Head of caudate nucleus (tissue), 42 donors: ENCODE data around the gene KLHL5.
A peak's percentile ranks its signal among the peaks of the same experiment; 100 is the strongest.
"Not testable (repeated sequence)": the region's sequence is repeated elsewhere in the genome, so short reads cannot be mapped to it uniquely, and the experiment has no call there.

ENCODE experiments used
- DNase-seq, 42 donors: peaks; one replicate each; pipeline versions ENCODE4 v3.0.0 to v3.0.0-alpha.2; 2020 to 2021; ENCODE audit warnings: mixed read lengths in 7 of 42
- intact Hi-C: fragments of 100-400 bp; cut with DNase I; formaldehyde crosslinking; loops from one replicate; pipeline ENCODE4 v1.15.0; 2022

KLHL5 gene

GRCh38 chr4:39062094-39062769 is at the start of gene KLHL5:
TSS of gene KLHL5 (plus strand) at chr4:39062232. CDS start at chr4:39062653, 421 bp downstream.
- peak in 4 of 42 donors; percentile 24 to 40 (median 28) for DNase-seq

GRCh38 chr4:39014028-39014427 is 48.0 kb upstream of the KLHL5 start:
- intact Hi-C loops, result no loop called here
- no peak for DNase-seq

More at GRCh38 chr4:39062094-39062769, at the start of gene KLHL5:
- intact Hi-C loops, result no loop called here

GRCh38 chr4:39020130-39020529 is 41.9 kb upstream of the KLHL5 start:
- DNase-seq, result no peak
- intact Hi-C loops, result no loop called here

GRCh38 chr4:39021631-39022030 is 40.4 kb upstream of the KLHL5 start:
- intact Hi-C loops, result no loop called here
- no peak for DNase-seq

GRCh38 chr4:39022241-39022640 is 39.8 kb upstream of the KLHL5 start:
- DNase-seq, result no peak

GRCh38 chr4:39023059-39023458 is 39.0 kb upstream of the KLHL5 start:
- intact Hi-C loops, result no loop called here

More at GRCh38 chr4:39022241-39022640, 39.8 kb upstream of the KLHL5 start:
- intact Hi-C loops, result no loop called here

GRCh38 chr4:39024311-39024865 is 37.6 kb upstream of the KLHL5 start:
- intact Hi-C loops, result no loop called here
- no peak for DNase-seq

More at GRCh38 chr4:39023059-39023458, 39.0 kb upstream of the KLHL5 start:
- DNase-seq, result no peak

GRCh38 chr4:39025552-39026085 is 36.4 kb upstream of the KLHL5 start:
- no peak for DNase-seq
- intact Hi-C loops, result no loop called here

- intact Hi-C loops, result no loop called here
- DNase-seq, result no peak
These were observed 35.9 kb upstream of the KLHL5 start for GRCh38 chr4:39026096-39026495.

- intact Hi-C loops, result no loop called here
- no peak for DNase-seq
These were observed 32.0 kb upstream of the KLHL5 start for GRCh38 chr4:39029752-39030694.

GRCh38 chr4:39030725-39031124 is 31.3 kb upstream of the KLHL5 start:
- no peak for DNase-seq
- intact Hi-C loops, result no loop called here

GRCh38 chr4:39031590-39032020 is 30.4 kb upstream of the KLHL5 start:
- intact Hi-C loops, DNase-seq: not testable (repeated sequence)

GRCh38 chr4:39032218-39033085 is 29.6 kb upstream of the KLHL5 start, which contains the start of gene TMEM156:
TSS of gene TMEM156 (minus strand) at chr4:39032409. CDS start at chr4:39032313, 96 bp downstream.
- DNase-seq, result no peak

GRCh38 chr4:39036172-39036571 is 25.9 kb upstream of the KLHL5 start:
- no peak for DNase-seq
- intact Hi-C loops, result no loop called here

More at GRCh38 chr4:39032218-39033085, 29.6 kb upstream of the KLHL5 start, which contains the start of gene TMEM156:
- intact Hi-C loops, result no loop called here

- intact Hi-C loops, result no loop called here
These were observed 24.6 kb upstream of the KLHL5 start for GRCh38 chr4:39037491-39037825.

GRCh38 chr4:39037941-39038340 is 24.1 kb upstream of the KLHL5 start:
- DNase-seq, result no peak
- intact Hi-C loops, result no loop called here

More at GRCh38 chr4:39037491-39037825, 24.6 kb upstream of the KLHL5 start:
- DNase-seq, result no peak

- intact Hi-C loops, result no loop called here
- DNase-seq, result no peak
These were observed 22.9 kb upstream of the KLHL5 start for GRCh38 chr4:39039108-39039507.

GRCh38 chr4:39042366-39042765 is 19.7 kb upstream of the KLHL5 start:
- peak in 29 of 42 donors; percentile 27 to 71 (median 49) for DNase-seq
- intact Hi-C loops, result loop anchor here (10.0 kb wide), 1 partner anchor 142 kb away; the partner anchor contains the start of gene WDR19
